HepG2 (cell line): ENCODE data around the gene NEDD4. TPM values are rescaled to one million over a fixed set of nuclear protein-coding genes. Genes with fewer than 3 reads are reported as not detected.

Source experiments
- AFF4 ChIP-seq: sonication (generic); formaldehyde crosslinking; IDR thresholded peaks from 2 replicates; pipeline ENCODE4 v1.4.0; 2020; ENCODE audit warnings: missing genetic modification reagents
- DNMT1 ChIP-seq: sonication (generic); formaldehyde crosslinking; IDR thresholded peaks from 2 replicates; pipeline ENCODE4 v1.5.1; 2020; ENCODE audit warnings: mild to moderate bottlenecking, missing genetic modification reagents
- E2F1 ChIP-seq: sonication (generic); formaldehyde crosslinking; IDR thresholded peaks from 2 replicates; pipeline ENCODE4 v1.5.0; 2020; ENCODE audit warnings: missing genetic modification reagents
- HDAC6 ChIP-seq: fragments of 200-600 bp; sonication (generic); IDR thresholded peaks from 2 replicates; pipeline ENCODE4 v1.7.0; 2017; ENCODE audit warnings: mild to moderate bottlenecking, antibody characterized with exemption, low read length, low read depth
- KLF11 ChIP-seq: IDR thresholded peaks from 2 replicates; pipeline ENCODE4 v1.6.1; 2016; ENCODE audit warnings: missing compliant biosample characterization
- PHF8 ChIP-seq: sonication (generic); formaldehyde crosslinking; IDR thresholded peaks from 2 replicates; pipeline ENCODE4 v1.5.0; 2020; ENCODE audit warnings: missing genetic modification reagents
- POGZ ChIP-seq: sonication (generic); formaldehyde crosslinking; IDR thresholded peaks from 2 replicates; pipeline ENCODE4 v1.4.0; 2020; ENCODE audit warnings: mild to moderate bottlenecking, missing genetic modification reagents
- SRSF4 ChIP-seq: fragments of 200-400 bp; formaldehyde crosslinking; IDR thresholded peaks from one replicate; pipeline ENCODE4 v1.6.1; 2018; ENCODE audit warnings: mild to moderate bottlenecking, low read depth, low read length, moderate library complexity; ENCODE audit not compliant: poor library complexity, severe bottlenecking
- TFAP4 ChIP-seq: sonication (generic); IDR thresholded peaks from 2 replicates; pipeline ENCODE4 v1.6.1; 2016; ENCODE audit warnings: low read depth, borderline replicate concordance
- YY1 ChIP-seq: IDR thresholded peaks from 2 replicates; pipeline ENCODE4 v1.6.1; 2011; ENCODE audit warnings: low read length, low read depth, moderate library complexity, mild to moderate bottlenecking; ENCODE audit not compliant: insufficient read depth, insufficient replicate concordance
- ZFP41 ChIP-seq: sonication (generic); formaldehyde crosslinking; IDR thresholded peaks from 2 replicates; pipeline ENCODE4 v1.4.0; 2020; ENCODE audit warnings: mild to moderate bottlenecking, missing genetic modification reagents, borderline replicate concordance
- ZFP62 ChIP-seq: sonication (generic); formaldehyde crosslinking; IDR thresholded peaks from 2 replicates; pipeline ENCODE4 v1.4.0; 2020; ENCODE audit warnings: missing genetic modification reagents
- ZNF235 ChIP-seq: sonication (generic); formaldehyde crosslinking; IDR thresholded peaks from 2 replicates; pipeline ENCODE4 v1.8.1; 2023; ENCODE audit warnings: mild to moderate bottlenecking, missing genetic modification reagents, borderline replicate concordance
- ZNF574 ChIP-seq: sonication (generic); formaldehyde crosslinking; IDR thresholded peaks from 2 replicates; pipeline ENCODE4 v1.4.0; 2020; ENCODE audit warnings: missing genetic modification reagents
- ZNF619 ChIP-seq: sonication (generic); formaldehyde crosslinking; IDR thresholded peaks from 2 replicates; pipeline ENCODE4 v1.4.0; 2020; ENCODE audit warnings: mild to moderate bottlenecking, missing genetic modification reagents
- ZNF784 ChIP-seq: sonication (generic); formaldehyde crosslinking; IDR thresholded peaks from 2 replicates; pipeline ENCODE4 v1.5.1; 2020; ENCODE audit warnings: missing genetic modification reagents, mild to moderate bottlenecking, borderline replicate concordance
- ZSCAN29 ChIP-seq: sonication (generic); formaldehyde crosslinking; conservative IDR thresholded peaks from 2 replicates; pipeline ENCODE4 v1.4.0; 2020; ENCODE audit warnings: mild to moderate bottlenecking, missing genetic modification reagents
- polyA plus RNA-seq, 8 experiments: library from polyadenylated mRNA; depleted of rRNA in 3 of 8; stranded (reverse) in 7 of 8; unstranded in 1 of 8; fragments of >200 nt; fragmentation: Illumina TruSeq in 4 of 8; extraction: Trizol in 4 of 8; gene quantifications; 2 replicates each; pipeline versions ENCODE4 v1.2.1 to v1.2.3, GENCODE V29; 2011 to 2016; ENCODE audit warnings: low read depth in 4 of 8, missing spikeins in 1 of 8, mixed read lengths in 1 of 8; ENCODE audit not compliant: insufficient read depth in 1 of 8
- total RNA-seq, 5 experiments: library from RNA; depleted of rRNA; stranded (reverse); fragments of >200 nt; fragmentation: Illumina TruSeq; extraction: Trizol; gene quantifications; 2 replicates each; pipeline ENCODE4 v1.2.3, GENCODE V29; 2016; ENCODE audit warnings: low read depth in 1 of 5

Gene NEDD4
- total and polyA plus RNA-seq, 2 of the 13 experiments (the other 11 are each of a cell fraction or from before 2014, with no cell fraction given): 10.4 to 13.0 TPM

GRCh38 chr15:55799291-55800212 is 193.9 kb downstream of the NEDD4 start (continued):
- no peak for TF ChIP-seq AFF4 (CRISPR knock-in tag)
- no peak for TF ChIP-seq KLF11 (CRISPR knock-in tag)
- TF ChIP-seq HDAC6: no peak
- peak; percentile 66 for TF ChIP-seq POGZ (CRISPR knock-in tag)
- TF ChIP-seq SRSF4: no peak
- TF ChIP-seq ZNF574: 0 out of 2 replicates have a peak, but pooled peaks have one; percentile 22
- TF ChIP-seq ZNF235: no peak
- TF ChIP-seq TFAP4: no peak
- no peak for TF ChIP-seq ZNF619
- peak; percentile 91 for TF ChIP-seq YY1
- 0 out of 2 replicates have a peak, but pooled peaks have one; percentile 9 for TF ChIP-seq PHF8 (CRISPR knock-in tag)
- no peak for TF ChIP-seq ZSCAN29
- no peak for TF ChIP-seq E2F1
- no peak for TF ChIP-seq DNMT1
- no peak for TF ChIP-seq ZFP62 (CRISPR knock-in tag)
- TF ChIP-seq ZFP41 (CRISPR knock-in tag): no peak
- no peak for TF ChIP-seq ZNF784 (CRISPR knock-in tag)
